Testis (tissue), 3 donors: ENCODE data around the gene ARHGEF4. TPM values are rescaled to one million over a fixed set of nuclear protein-coding genes. Genes with fewer than 3 reads are reported as not detected.

ENCODE experiments used
- DNase-seq: peaks from one replicate; pipeline ENCODE4 v3.0.0-alpha.2; 2019
- H3K27ac ChIP-seq, 2 donors: fragments of 200-600 bp; sonication (generic); one replicate each; pipeline ENCODE4 v1.5.1; 2019
- H3K27me3 ChIP-seq: fragments of 200-600 bp; sonication (generic); one replicate; pipeline ENCODE4 v1.5.1; 2019
- H3K36me3 ChIP-seq: fragments of 200-600 bp; sonication (generic); one replicate; pipeline ENCODE4 v1.5.1; 2017; ENCODE audit warnings: low read depth; ENCODE audit errors: missing control alignments
- H3K4me1 ChIP-seq: fragments of 200-600 bp; sonication (generic); one replicate; pipeline ENCODE4 v1.5.1; 2019
- H3K4me3 ChIP-seq, 2 donors: fragments of 200-600 bp; sonication (generic); one replicate each; pipeline ENCODE4 v1.5.1; 2017 to 2019
- H3K9me3 ChIP-seq: fragments of 200-600 bp; sonication (generic); one replicate; pipeline ENCODE4 v1.5.1; 2017
- POLR2A ChIP-seq: fragments of 450-650 bp; IDR thresholded peaks from one replicate; pipeline ENCODE4 v1.6.1; 2017; ENCODE audit warnings: antibody characterized with exemption, mild to moderate bottlenecking, moderate library complexity
- WGBS, 2 donors: methylation state at CpG; one replicate each; pipeline ENCODE4 v1.1.5; 2018; 5-methylcytosine and 5-hydroxymethylcytosine counted together
- intact Hi-C: fragments of 100-400 bp; cut with DNase I; formaldehyde crosslinking; loops from one replicate; pipeline ENCODE4 v1.15.1; 2023; ENCODE audit warnings: low total_unique reads
- polyA plus RNA-seq: library from polyadenylated mRNA; stranded (reverse); fragments of 350-450 nt; fragmentation: Illumina TruSeq; extraction: RNeasy Lipid Tissue Mini Kit (QIAGEN cat#74804); gene quantifications from one replicate; pipeline ENCODE4 v1.2.3, GENCODE V29; 2014; ENCODE audit warnings: low read depth, low replicate concordance; ENCODE audit not compliant: insufficient read depth
- total RNA-seq, 2 donors: library from RNA; depleted of rRNA; stranded (reverse); fragments of >200 nt; gene quantifications; one replicate each; pipeline ENCODE4 v1.2.3, GENCODE V29; 2016
- TF ChIP-seq, protein P1 (sequence below), 3 experiments: fragments of 450-650 bp in 2 of 3; fragments of 200-600 bp in 1 of 3; sonication (generic) in 1 of 3; IDR thresholded peaks; one replicate each; pipeline ENCODE4 v1.5.1; 2016 to 2019; ENCODE audit warnings: antibody characterized with exemption in 3 of 3, mild to moderate bottlenecking in 2 of 3, moderate library complexity in 1 of 3

The ARHGEF4 gene
- total and polyA plus RNA-seq, 3 donors from 2014 or later: 18.0 to 37.4 (median 36.3) TPM

GRCh38 chr2:131010566-131010965 lies 173.9 kb downstream of the ARHGEF4 start:
- intact Hi-C loops: no loop called here
- H3K4me1 ChIP-seq: no peaks in the 10 kb centered on the region
- WGBS, 2 donors: 82 to 84% methylated on average over 4 of the region's 4 CpGs
- H3K27me3 ChIP-seq: no peaks in the 10 kb centered on the region
- DNase-seq: no peak
- TF ChIP-seq POLR2A: no peak
- TF ChIP-seq, protein P1, sequence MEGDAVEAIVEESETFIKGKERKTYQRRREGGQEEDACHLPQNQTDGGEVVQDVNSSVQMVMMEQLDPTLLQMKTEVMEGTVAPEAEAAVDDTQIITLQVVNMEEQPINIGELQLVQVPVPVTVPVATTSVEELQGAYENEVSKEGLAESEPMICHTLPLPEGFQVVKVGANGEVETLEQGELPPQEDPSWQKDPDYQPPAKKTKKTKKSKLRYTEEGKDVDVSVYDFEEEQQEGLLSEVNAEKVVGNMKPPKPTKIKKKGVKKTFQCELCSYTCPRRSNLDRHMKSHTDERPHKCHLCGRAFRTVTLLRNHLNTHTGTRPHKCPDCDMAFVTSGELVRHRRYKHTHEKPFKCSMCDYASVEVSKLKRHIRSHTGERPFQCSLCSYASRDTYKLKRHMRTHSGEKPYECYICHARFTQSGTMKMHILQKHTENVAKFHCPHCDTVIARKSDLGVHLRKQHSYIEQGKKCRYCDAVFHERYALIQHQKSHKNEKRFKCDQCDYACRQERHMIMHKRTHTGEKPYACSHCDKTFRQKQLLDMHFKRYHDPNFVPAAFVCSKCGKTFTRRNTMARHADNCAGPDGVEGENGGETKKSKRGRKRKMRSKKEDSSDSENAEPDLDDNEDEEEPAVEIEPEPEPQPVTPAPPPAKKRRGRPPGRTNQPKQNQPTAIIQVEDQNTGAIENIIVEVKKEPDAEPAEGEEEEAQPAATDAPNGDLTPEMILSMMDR (IDR thresholded peaks at IDR 0.05): no peak
- H3K4me3 ChIP-seq: no peak overlapping the region
- no peaks in the 10 kb centered on the region for H3K36me3 ChIP-seq
- no peak overlapping the region for H3K27ac ChIP-seq
- H3K9me3 ChIP-seq: no peaks in the 10 kb centered on the region

DNA sequence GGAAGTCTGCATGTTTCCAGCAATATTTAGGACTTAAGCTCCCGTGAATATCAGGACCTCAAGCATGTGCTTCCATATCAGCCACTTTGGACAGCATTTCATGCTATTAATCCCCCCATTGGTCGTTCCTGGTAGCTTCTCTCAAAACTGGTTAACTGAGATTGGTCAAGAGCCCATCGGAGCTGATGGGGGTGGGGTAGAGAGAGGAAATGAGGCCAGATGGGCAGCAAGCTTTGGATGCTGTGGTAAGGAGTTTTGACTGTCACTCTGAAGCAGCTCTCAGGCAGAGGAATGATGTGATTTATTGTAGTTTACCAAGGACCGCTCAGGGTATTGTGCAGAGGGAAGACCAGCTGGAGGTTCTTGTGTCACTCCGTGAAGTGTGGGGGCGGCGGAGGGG lies 174.8 kb downstream of the ARHGEF4 start:
- Histone ChIP-seq H3K36me3 (no peaks in the 10 kb centered on the region), H3K9me3 (no peaks in the 10 kb centered on the region), H3K4me1 (no peaks in the 10 kb centered on the region), H3K4me3 (no peak overlapping the region), H3K27ac (no peak overlapping the region), H3K27me3 (no peaks in the 10 kb centered on the region)
- intact Hi-C loops: no loop called here
- 56 to 58% methylated on average over 7 of the region's 7 CpGs for WGBS, 2 donors
- TF ChIP-seq, protein P1 (IDR thresholded peaks at IDR 0.05): no peak
- no peak for TF ChIP-seq POLR2A
- DNase-seq: no peak

DNA sequence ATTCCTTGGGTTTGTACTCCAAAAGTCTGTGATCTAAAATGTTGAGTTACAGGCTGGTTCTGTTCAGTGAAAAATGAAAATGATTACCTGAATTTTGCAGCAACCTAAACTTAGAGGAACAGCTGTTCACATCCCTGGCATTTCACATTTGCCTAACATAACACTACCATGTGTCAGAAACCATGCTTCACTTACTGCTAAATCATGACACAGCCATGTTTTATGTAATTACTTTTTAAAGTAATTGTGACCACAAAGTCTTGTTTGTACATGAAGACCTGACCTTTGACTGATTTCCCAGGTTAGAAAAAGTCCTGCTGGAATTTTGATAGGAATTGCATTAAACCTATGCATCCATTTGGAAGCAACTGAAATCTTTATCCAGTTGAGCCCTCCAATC lies 177.4 kb downstream of the ARHGEF4 start:
- intact Hi-C loops: no loop called here
- no peaks in the 10 kb centered on the region for H3K9me3 ChIP-seq
- no peaks in the 10 kb centered on the region for H3K27me3 ChIP-seq
- no peak overlapping the region for H3K27ac ChIP-seq
- peaks cover 2% of the 10 kb centered on the region for H3K4me1 ChIP-seq
- no peak for TF ChIP-seq POLR2A
- TF ChIP-seq, protein P1 (IDR thresholded peaks at IDR 0.05): no peak
- H3K36me3 ChIP-seq: no peaks in the 10 kb centered on the region
- no peak for DNase-seq
- H3K4me3 ChIP-seq: no peak overlapping the region

- DNase-seq: no peak
- H3K9me3 ChIP-seq: no peaks in the 10 kb centered on the region
- H3K36me3 ChIP-seq: no peaks in the 10 kb centered on the region
- H3K27ac ChIP-seq: no peak overlapping the region
- 90 to 93% methylated on average over 3 to 11 of the region's 11 CpGs for WGBS, 2 donors
- H3K4me1 ChIP-seq: peaks cover 2% of the 10 kb centered on the region
- TF ChIP-seq, protein P1 (IDR thresholded peaks at IDR 0.05): no peak
- TF ChIP-seq POLR2A: no peak
- no peaks in the 10 kb centered on the region for H3K27me3 ChIP-seq
- no peak overlapping the region for H3K4me3 ChIP-seq
- intact Hi-C loops: no loop called here
Observed at GRCh38 chr2:131015764-131016163, 179.1 kb downstream of the ARHGEF4 start.
